Panc1 (cell line): Measurements from ENCODE around the gene LAMA5. TPM values are rescaled to one million over a fixed set of nuclear protein-coding genes. Genes with fewer than 3 reads are reported as not detected.
A peak's percentile ranks its signal among the peaks of the same experiment; 100 is the strongest.

Source experiments
- ATAC-seq: fragments of 200-7000 bp; cut with Tn5 transposase; 2 replicates; pipeline ENCODE4 v1.9.1; 2020; ENCODE audit warnings: mild to moderate bottlenecking, moderate library complexity
- BruUV-seq: library from RNA; stranded (reverse); fragments of 400-500 nt; replicated peaks from 2 replicates; lab custom pipeline; 2021; lab: Mats Ljungman, UMichigan
- CTCF ChIA-PET: fragments of 300-600 bp; sonication (Branson Sonifier 250); formaldehyde crosslinking; loops from one replicate; lab custom pipeline; 2022; ENCODE audit warnings: antibody characterized with exemption; lab: Charles Lee
- POLR2A ChIA-PET: fragments of 300-600 bp; sonication (Branson Sonifier 250); formaldehyde crosslinking; loops from one replicate; lab custom pipeline; 2022; ENCODE audit warnings: antibody characterized with exemption; lab: Charles Lee
- DNase-seq: peaks from one replicate; pipeline ENCODE4 v3.0.0-alpha.2; 2010; ENCODE audit warnings: low read depth, low spot score
- H3K27ac ChIP-seq: 2 replicates; pipeline ENCODE4 v1.5.1; 2011; ENCODE audit warnings: mild to moderate bottlenecking, low read length, inconsistent platforms
- H3K27me3 ChIP-seq: fragments of 200-500 bp; sonication (Bioruptor generic); 2 replicates; pipeline ENCODE4 v1.6.0; 2014; ENCODE audit warnings: low read length, inconsistent platforms; ENCODE audit not compliant: control insufficient read depth, insufficient read depth
- H3K36me3 ChIP-seq: fragments of 200-500 bp; sonication (Bioruptor generic); 2 replicates; pipeline ENCODE4 v1.5.1; 2014; ENCODE audit warnings: inconsistent platforms, mild to moderate bottlenecking, low read length, moderate library complexity; ENCODE audit not compliant: control insufficient read depth, insufficient read depth
- H3K4me1 ChIP-seq: 2 replicates; pipeline ENCODE4 v1.5.1; 2011; ENCODE audit warnings: inconsistent platforms, mild to moderate bottlenecking, low read length, moderate library complexity; ENCODE audit not compliant: control insufficient read depth, insufficient read depth
- H3K4me3 ChIP-seq, 2 experiments: 2 replicates each; pipeline ENCODE4 v1.5.1; 2011 to 2012; ENCODE audit warnings: low read depth in 2 of 2, low read length in 2 of 2, mild to moderate bottlenecking in 2 of 2, inconsistent platforms in 1 of 2, moderate library complexity in 1 of 2
- H3K9me3 ChIP-seq: fragments of 200-500 bp; sonication (Bioruptor generic); 2 replicates; pipeline ENCODE4 v1.5.1; 2014; ENCODE audit warnings: low read depth, mild to moderate bottlenecking, inconsistent platforms, low read length, moderate library complexity; ENCODE audit not compliant: control insufficient read depth, insufficient read depth
- POLR2AphosphoS5 ChIP-seq: IDR thresholded peaks from 2 replicates; pipeline ENCODE4 v1.6.1; 2012; ENCODE audit warnings: mild to moderate bottlenecking, low read depth, low read length, moderate library complexity
- SIN3A ChIP-seq: IDR thresholded peaks from 2 replicates; pipeline ENCODE4 v1.6.1; 2012; ENCODE audit warnings: low read depth, mild to moderate bottlenecking, low read length, moderate library complexity, borderline replicate concordance; ENCODE audit not compliant: insufficient read depth
- TCF7L2 ChIP-seq: IDR thresholded peaks from 2 replicates; pipeline ENCODE4 v1.6.1; 2011; ENCODE audit warnings: mild to moderate bottlenecking, low read depth, low read length, inconsistent platforms
- in situ Hi-C: cut with HindIII; loops from 2 replicates; pipeline ENCODE4 v1.10.0; 2016; ENCODE audit warnings: low sequenced_read_pairs, low pct_unique_long_range_greater_than_20kb
- intact Hi-C: fragments of 100-400 bp; cut with micrococcal nuclease; formaldehyde crosslinking; loops from one replicate; pipeline ENCODE4 v1.10.0; 2022; ENCODE audit not compliant: unreplicated experiment
- total RNA-seq: library from RNA; stranded (reverse); gene quantifications from one replicate; pipeline ENCODE4 v1.2.1, GENCODE V29; 2021; ENCODE audit not compliant: unreplicated experiment
- TF ChIP-seq, protein P1 (sequence below), 2 experiments: IDR thresholded peaks; 2 replicates each; pipeline ENCODE4 v1.6.1; 2011 to 2012; ENCODE audit warnings: low read depth in 2 of 2, control low read depth in 1 of 2, low read length in 1 of 2, mild to moderate bottlenecking in 1 of 2, moderate library complexity in 1 of 2; ENCODE audit not compliant: insufficient read depth in 1 of 2
- TF ChIP-seq, protein P2 (sequence below): fragments of 450-650 bp; IDR thresholded peaks from 2 replicates; pipeline ENCODE4 v1.5.1; 2017; ENCODE audit warnings: mild to moderate bottlenecking

Gene LAMA5
- total RNA-seq, 1 experiment from 2014 or later: 497 TPM

DNA sequence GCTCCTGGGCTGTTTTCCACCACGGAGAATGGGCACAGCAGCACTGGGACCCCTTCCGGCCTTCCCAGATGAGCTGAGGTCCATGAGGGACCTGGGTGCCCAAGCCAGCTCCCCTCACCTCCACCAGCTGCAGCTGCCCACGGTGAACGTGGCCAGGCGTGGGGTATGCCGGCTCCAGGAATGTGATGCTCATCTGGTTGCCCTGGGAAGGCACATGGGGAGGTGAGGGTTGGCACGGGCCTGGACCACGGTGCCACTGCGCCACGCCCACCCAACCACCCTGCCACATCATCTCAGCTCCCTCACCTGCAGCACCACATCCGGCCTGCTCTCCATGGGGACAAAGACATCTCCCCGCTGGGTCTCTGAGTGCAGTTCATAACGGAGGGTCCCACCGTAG is 40.6 kb downstream of the LAMA5 start:
- peaks cover 8% of the 10 kb centered on the region for H3K36me3 ChIP-seq
- H3K27ac ChIP-seq: no peak overlapping the region
- intact Hi-C loops (no loop called here), in situ Hi-C loops (no loop called here)
- no peak for TF ChIP-seq TCF7L2
- peak; percentile 25; the same call in 1 of the 2 replicates for TF ChIP-seq POLR2AphosphoS5
- no peak for DNase-seq
- ChIA-PET CTCF (no interaction called here), POLR2A (no interaction called here)
- H3K9me3 ChIP-seq: no peaks in the 10 kb centered on the region
- H3K4me3 ChIP-seq: no peak overlapping the region
- peaks cover 4% of the 10 kb centered on the region; the same call in 1 of the 2 replicates for H3K4me1 ChIP-seq
- ATAC-seq: no peak
- no TSS peak for BruUV-seq
- no peaks in the 10 kb centered on the region for H3K27me3 ChIP-seq

DNA sequence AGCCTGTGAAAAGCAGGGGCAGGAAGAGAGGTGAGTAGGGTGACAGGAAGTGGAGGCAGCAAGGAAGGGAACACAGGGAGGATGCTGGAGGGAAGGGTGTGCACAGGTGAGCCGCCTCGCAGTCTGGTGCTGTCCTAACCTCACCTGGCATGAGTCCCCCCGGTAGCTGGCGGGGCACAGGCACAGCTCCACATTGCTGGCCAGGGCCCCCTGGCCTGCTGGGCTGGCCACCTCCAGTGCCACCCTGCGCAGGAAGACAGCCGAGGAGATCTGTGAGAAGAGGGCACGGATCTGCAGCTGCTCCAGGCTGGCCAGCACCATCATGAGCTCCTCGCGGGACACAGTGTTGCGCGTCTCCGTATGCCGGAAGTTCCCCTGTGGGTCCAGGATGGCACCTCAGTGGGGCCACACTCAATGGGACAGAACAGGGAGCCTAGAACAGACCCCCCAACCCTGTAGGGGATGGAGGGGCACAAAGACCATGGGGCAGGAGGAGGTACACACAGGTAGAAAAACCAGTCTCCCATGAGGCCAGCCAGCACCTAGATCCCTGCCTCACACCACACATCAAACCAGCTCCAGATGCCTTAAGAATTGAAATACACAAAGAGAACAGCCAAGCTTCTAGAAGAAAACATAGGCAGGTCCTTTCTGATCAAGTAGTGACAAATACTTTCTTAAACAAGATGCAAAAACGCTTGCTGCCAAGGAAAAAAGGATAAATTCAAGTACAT is 41.8 kb downstream of the LAMA5 start:
- POLR2A ChIA-PET: no interaction called here
- Histone ChIP-seq H3K27ac (no peak overlapping the region), H3K4me1 (peaks cover 4% of the 10 kb centered on the region; the same call in 1 of the 2 replicates), H3K36me3 (peaks cover 8% of the 10 kb centered on the region), H3K4me3 (no peak overlapping the region), H3K9me3 (no peaks in the 10 kb centered on the region), H3K27me3 (no peaks in the 10 kb centered on the region)
- TF ChIP-seq TCF7L2: no peak
- no peak for TF ChIP-seq POLR2AphosphoS5
- TF ChIP-seq, protein P1, sequence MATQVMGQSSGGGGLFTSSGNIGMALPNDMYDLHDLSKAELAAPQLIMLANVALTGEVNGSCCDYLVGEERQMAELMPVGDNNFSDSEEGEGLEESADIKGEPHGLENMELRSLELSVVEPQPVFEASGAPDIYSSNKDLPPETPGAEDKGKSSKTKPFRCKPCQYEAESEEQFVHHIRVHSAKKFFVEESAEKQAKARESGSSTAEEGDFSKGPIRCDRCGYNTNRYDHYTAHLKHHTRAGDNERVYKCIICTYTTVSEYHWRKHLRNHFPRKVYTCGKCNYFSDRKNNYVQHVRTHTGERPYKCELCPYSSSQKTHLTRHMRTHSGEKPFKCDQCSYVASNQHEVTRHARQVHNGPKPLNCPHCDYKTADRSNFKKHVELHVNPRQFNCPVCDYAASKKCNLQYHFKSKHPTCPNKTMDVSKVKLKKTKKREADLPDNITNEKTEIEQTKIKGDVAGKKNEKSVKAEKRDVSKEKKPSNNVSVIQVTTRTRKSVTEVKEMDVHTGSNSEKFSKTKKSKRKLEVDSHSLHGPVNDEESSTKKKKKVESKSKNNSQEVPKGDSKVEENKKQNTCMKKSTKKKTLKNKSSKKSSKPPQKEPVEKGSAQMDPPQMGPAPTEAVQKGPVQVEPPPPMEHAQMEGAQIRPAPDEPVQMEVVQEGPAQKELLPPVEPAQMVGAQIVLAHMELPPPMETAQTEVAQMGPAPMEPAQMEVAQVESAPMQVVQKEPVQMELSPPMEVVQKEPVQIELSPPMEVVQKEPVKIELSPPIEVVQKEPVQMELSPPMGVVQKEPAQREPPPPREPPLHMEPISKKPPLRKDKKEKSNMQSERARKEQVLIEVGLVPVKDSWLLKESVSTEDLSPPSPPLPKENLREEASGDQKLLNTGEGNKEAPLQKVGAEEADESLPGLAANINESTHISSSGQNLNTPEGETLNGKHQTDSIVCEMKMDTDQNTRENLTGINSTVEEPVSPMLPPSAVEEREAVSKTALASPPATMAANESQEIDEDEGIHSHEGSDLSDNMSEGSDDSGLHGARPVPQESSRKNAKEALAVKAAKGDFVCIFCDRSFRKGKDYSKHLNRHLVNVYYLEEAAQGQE (IDR thresholded peaks at IDR 0.05; ENCODE audit: insufficient read depth in 1 of 2, low read depth in 2 of 2, low read length in 1 of 2): no peak
- TF ChIP-seq SIN3A: no peak
- TF ChIP-seq, protein P2, sequence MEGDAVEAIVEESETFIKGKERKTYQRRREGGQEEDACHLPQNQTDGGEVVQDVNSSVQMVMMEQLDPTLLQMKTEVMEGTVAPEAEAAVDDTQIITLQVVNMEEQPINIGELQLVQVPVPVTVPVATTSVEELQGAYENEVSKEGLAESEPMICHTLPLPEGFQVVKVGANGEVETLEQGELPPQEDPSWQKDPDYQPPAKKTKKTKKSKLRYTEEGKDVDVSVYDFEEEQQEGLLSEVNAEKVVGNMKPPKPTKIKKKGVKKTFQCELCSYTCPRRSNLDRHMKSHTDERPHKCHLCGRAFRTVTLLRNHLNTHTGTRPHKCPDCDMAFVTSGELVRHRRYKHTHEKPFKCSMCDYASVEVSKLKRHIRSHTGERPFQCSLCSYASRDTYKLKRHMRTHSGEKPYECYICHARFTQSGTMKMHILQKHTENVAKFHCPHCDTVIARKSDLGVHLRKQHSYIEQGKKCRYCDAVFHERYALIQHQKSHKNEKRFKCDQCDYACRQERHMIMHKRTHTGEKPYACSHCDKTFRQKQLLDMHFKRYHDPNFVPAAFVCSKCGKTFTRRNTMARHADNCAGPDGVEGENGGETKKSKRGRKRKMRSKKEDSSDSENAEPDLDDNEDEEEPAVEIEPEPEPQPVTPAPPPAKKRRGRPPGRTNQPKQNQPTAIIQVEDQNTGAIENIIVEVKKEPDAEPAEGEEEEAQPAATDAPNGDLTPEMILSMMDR: no peak
- no peak for ATAC-seq
- CTCF ChIA-PET: no interaction called here
- in situ Hi-C loops (no loop called here), intact Hi-C loops (no loop called here)
- no peak for DNase-seq
- BruUV-seq: no TSS peak
